ENCODE results near the gene ZDHHC14.

DNA sequence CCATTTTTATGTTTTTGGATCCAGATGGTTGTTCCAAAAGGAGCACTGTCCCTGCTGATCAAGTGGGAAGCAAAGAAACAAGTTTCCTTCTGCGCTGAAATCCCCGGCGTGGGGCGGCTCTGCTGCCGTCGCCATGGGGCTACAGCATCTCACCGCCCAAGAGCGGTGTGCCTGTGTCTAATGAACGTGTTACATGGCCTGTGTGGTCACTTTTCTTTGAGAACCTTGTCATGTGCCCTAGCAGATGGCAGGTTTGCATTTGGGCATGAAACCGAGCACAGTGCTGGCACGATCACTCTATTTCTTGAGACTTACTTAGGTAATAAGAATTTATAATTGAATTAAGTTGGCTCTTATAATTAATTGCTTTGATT is 51.9 kb downstream of the ZDHHC14 start:
- TF ChIP-seq CTCF (IDR thresholded peaks at IDR 0.05; ENCODE audit: insufficient read depth, low read length, poor library complexity, severe bottlenecking) (no peak), EZH2phosphoT487 (conservative IDR thresholded peaks at IDR 0.05; ENCODE audit: low read length) (no peak)
